GM12873 (cell line): Measurements from ENCODE around the gene PPM1M.
A peak's percentile ranks its signal among the peaks of the same experiment; 100 is the strongest.

Source experiments
- TF ChIP-seq, protein P1 (sequence below): IDR thresholded peaks from 2 replicates; pipeline ENCODE4 v1.5.1; 2012; ENCODE audit warnings: low read depth, mild to moderate bottlenecking, moderate library complexity, low read length, control low read depth; ENCODE audit not compliant: insufficient read depth; ENCODE audit errors: missing control alignments

PPM1M gene

GRCh38 chr3:52222319-52223221 is 23.0 kb upstream of the PPM1M start:
- TF ChIP-seq, protein P1, sequence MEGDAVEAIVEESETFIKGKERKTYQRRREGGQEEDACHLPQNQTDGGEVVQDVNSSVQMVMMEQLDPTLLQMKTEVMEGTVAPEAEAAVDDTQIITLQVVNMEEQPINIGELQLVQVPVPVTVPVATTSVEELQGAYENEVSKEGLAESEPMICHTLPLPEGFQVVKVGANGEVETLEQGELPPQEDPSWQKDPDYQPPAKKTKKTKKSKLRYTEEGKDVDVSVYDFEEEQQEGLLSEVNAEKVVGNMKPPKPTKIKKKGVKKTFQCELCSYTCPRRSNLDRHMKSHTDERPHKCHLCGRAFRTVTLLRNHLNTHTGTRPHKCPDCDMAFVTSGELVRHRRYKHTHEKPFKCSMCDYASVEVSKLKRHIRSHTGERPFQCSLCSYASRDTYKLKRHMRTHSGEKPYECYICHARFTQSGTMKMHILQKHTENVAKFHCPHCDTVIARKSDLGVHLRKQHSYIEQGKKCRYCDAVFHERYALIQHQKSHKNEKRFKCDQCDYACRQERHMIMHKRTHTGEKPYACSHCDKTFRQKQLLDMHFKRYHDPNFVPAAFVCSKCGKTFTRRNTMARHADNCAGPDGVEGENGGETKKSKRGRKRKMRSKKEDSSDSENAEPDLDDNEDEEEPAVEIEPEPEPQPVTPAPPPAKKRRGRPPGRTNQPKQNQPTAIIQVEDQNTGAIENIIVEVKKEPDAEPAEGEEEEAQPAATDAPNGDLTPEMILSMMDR = no peak

DNA sequence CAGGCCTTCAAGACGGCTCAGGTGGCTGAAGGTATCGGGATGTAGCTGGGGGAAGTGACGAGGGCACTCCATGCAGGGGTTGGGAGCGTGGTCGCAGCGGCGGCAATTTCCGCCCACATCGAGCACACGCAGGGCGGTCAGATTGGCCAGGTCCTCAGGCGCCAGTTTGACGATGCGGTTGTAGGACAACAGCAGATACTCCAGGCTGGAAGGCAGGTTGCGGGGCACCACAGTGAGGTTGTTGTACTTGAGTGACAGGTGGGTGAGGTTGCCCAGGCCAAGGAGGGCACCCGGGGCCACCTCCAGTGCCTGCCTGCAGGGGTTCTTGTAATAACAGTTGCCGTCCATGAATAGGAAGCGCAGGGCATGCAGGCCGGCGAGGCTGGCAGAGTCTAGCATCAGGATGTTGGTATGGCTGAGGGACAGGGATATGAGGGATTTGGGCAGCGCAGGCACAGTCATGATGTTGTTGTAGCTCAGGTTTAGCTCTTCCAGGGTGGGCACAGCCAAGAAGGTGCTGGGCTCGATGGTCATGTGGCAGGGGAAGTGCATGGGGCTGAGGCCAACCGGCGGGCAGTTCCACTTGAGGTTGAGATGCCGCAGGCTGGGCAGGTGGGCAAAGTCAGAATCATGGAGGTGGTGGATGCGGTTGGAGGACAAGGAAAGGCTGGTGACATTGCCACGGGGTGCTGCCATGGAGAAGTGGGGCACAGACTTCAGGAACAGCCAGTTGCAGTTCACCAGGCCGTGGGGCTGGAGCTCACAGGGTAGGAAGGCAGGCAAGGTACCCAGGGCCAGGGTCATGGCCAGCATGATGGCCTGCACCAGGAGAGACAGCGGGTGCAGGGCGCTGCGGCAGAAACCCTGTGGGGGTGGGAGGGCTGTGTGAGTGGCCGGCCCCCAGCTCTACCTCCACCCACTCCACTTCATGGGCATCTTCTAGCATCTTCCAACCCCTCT is 21.8 kb upstream of the PPM1M start:
- TF ChIP-seq, protein P1 = no peak

- TF ChIP-seq, protein P1 = no peak
These were observed 19.9 kb upstream of the PPM1M start, which contains the start of gene TLR9 for GRCh38 chr3:52225452-52226228. Gene TLR9 (minus strand): TSS chr3:52225645. CDS start chr3:52225529, 116 bp downstream.

DNA sequence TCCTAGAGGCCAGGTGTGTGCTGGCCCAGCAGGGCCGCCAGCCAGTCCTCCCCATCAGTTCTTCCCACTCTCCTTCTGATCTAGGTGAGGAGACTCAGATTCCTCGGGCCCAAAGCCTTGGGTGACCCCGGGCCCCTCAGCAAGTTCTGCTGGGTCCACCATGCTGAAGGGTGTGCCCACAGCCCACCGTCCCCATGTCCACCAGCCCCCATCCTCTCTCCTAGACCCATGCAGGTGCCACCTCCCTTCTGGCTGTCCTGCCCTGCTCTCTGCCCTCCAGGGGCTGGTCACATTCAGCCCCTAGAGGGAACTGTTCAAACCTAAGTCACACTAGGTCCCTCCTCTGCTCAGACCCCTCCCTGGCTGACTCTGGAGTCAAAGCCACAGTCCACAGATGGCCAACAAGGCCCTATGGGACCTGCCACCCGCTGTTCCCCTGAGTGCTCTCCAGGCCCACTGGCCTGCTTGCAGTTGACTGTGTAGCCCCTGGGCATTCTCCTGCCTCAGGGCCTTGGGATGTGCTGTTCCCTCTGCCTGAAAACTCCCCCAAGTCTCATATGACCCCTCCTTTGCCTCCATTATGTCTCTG is 19.2 kb upstream of the PPM1M start:
- TF ChIP-seq, protein P1 = peak; percentile 27

DNA sequence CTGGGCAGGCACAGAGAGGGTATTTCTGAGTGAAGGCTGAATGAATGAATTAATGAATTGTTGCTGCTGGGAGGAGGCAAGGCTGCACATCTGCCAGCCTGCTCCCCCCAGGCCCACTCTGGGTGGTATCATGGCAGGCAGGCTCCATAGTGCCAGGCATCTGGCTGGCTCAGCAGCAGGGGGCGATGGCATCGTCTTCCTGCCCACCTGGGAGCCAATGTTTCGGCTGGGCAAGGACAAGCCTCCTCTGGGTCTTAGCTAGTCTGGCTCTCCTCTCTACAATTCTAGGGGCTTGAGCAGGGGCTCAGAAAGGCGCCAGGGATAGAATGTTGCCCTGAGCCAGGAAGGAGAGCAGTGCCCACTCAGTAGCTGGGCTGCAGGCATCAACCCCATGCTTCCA is 18.4 kb upstream of the PPM1M start:
- TF ChIP-seq, protein P1 = peak; percentile 21

DNA sequence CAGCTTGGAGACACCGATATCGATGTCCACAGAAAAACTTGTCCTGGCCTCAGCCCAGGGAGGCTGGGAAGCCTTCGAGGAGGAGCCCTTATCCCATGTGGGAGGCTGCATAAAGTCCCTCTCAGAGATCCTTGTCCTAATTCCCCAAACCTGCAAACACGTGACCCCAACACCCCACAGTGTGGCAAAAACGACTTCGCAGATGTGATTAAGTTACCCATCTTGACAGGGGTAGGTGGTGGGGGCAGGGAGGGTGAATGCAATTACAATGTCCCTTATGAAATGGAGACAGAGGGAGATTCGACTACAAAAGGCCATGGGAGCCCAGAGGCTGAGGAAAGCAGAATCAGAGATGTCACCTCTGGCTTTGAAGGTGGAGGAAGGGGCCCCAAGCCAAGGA is 17.8 kb upstream of the PPM1M start:
- TF ChIP-seq, protein P1 = no peak
